Suppressor macrophage treated with lipopolysaccharide for 1 hour (primary cell): ENCODE results near the gene APMAP.

Experiments used
- DNase-seq, 3 donors: peaks; one replicate each; pipeline ENCODE4 v3.0.0-alpha.2; 2020 to 2022

APMAP gene

DNA sequence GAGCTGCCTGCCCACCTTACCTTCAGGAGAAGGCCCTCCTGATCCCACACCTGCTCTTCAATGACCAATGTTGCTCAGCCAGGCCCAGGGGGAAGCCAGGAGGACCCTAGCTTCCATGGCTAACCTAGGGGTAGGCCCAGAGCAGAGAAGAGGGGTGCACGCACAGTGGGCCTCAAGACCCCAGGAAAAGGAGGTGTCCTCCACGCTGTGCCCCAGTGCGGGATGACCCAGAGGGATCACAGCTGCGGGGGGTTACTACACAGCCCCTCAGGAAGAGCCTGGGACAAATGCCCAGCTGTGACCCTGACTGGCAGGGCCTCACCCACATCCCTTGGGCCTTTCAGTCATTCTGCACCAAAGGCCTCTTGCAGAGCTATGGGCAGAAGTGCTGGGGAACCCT, 31.6 kb upstream of the APMAP start:
- DNase-seq = no peak

GRCh38 chr20:25023356-25023755, 30.8 kb upstream of the APMAP start:
- no peak for DNase-seq

DNA sequence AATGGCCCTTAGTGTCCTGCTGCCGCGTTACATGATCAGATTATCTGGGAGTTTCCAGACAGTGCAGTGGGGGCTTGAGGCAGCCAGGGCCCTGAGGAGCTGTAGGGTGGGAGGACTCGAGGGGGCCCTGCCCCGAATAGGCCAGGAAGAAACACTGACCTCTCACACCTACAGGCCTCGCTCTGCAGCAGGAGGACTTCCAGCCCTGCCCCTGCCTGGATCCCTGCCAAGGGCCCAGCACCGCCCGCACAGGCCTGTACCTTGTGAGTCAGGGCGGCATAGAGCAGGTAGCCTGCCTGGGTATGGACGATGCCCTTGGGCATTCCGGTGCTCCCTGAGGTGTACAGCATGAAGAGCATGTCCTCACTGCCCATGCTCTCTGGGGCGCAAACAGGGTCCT, 30.1 kb upstream of the APMAP start:
- DNase-seq = no peak

GRCh38 chr20:25021336-25021735, 28.8 kb upstream of the APMAP start:
- DNase-seq = no peak

DNA sequence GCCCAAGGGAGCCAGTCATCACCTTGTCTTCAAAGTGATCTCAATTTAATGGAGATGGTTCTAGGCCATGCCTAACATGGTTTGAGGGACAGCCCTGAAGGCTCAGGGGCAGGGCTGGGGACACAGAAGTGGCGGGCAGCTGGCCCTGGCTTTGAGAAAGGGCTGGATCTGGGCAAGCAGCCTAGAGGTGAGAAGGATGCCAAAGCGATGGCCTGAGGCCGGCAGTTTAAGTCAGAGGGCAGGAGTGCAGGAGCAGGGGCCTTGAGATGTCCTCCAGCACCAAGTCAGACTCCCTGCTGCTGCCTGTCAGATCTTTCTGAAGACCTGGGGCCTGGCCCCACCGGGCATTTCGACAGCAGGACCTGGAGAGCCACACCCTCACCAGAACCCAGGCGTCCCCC, 28.4 kb upstream of the APMAP start:
- no peak for DNase-seq

- no peak for DNase-seq
Observed at GRCh38 chr20:25020345-25020744, 27.8 kb upstream of the APMAP start.

DNA sequence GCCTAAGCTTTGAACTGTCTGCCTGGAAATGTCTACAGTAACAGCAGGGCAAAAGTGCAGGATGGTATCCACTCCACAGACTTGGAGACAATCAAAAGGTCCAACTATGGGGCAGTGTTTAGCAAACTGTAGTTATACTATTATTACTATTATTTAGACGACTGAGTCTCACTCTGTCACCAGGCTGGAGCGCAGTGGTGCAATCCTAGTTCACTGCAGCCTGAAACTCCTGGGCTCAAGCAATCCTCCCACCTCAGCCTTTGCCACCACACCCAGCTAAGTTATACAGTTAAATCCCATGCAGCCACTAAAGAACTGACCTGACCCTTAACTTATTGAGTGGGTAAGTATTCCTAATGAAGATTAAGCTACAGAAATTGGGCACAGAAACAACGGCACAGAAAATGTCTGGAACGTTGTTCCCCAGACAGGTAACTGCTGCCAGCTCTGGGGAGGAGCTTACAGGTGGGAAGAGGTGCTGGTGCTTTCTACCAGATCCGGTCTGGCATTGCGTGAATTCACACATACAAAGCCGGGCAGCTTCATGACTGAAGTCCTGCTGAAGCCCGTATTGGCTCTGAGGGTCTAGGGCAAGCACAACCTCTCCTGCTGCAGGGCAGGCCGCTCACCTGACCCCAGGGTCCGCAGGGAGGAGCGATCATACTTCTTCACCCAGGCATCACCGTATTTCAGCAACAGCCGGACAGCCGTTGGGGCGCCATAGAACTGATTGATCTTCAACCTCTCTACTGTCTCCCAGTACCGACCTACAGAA, 27.0 kb upstream of the APMAP start:
- DNase-seq = no peak

- DNase-seq = no peak
Observed at GRCh38 chr20:25018841-25019240, 26.3 kb upstream of the APMAP start.

- DNase-seq = no peak
Observed at GRCh38 chr20:25018425-25018824, 25.9 kb upstream of the APMAP start.

GRCh38 chr20:25017257-25017803, 24.8 kb upstream of the APMAP start:
- DNase-seq = no peak

GRCh38 chr20:25016471-25016870, 23.9 kb upstream of the APMAP start:
- no peak for DNase-seq

DNA sequence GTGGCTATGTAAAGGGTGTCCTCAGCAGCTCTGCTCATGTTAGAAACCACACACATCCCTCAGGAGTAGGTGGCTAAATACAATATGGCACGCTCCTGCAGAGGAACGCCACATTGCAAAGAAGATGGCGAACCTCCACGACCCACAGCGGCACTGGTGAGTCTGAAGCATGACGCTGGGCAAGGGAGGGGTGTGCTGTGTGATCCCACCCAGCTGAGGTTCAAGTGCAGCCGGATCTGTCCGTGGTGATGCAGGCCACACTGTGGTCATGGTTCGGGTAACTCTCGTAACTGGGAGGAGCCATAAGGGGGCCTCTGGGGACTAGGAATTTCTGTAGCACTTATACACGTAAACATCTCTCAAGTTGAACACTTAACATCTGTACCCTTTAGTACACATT, 23.4 kb upstream of the APMAP start:
- no peak for DNase-seq

DNA sequence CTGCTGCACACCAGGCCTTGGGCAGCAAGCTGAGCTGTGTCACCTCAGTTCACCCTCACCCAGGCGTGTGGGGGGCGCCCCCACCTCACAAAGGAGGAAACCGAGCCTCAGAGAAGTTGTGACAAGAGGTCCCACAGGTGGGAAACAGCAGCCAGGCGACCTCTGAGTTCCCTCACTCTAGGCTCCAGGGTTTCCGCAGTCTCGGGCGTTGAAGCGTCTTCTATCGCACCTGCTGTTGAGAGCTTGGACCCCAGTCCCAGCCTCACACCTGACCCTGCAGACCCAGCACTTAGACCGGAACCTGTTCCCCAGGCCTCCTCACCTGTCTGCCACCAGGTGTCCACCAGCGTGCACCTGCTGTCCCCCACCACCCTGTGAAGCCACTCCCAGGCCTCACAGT, 22.3 kb upstream of the APMAP start:
- DNase-seq = no peak

- no peak for DNase-seq
Observed at GRCh38 chr20:25013478-25014380, 21.2 kb upstream of the APMAP start.

- DNase-seq = no peak
Observed at GRCh38 chr20:25012616-25013189, 20.2 kb upstream of the APMAP start.

GRCh38 chr20:25011831-25012241, 19.3 kb upstream of the APMAP start:
- no peak for DNase-seq

- DNase-seq = no peak
Observed at GRCh38 chr20:25011261-25011660, 18.7 kb upstream of the APMAP start.

GRCh38 chr20:25009218-25010145, 16.9 kb upstream of the APMAP start:
- no peak for DNase-seq

DNA sequence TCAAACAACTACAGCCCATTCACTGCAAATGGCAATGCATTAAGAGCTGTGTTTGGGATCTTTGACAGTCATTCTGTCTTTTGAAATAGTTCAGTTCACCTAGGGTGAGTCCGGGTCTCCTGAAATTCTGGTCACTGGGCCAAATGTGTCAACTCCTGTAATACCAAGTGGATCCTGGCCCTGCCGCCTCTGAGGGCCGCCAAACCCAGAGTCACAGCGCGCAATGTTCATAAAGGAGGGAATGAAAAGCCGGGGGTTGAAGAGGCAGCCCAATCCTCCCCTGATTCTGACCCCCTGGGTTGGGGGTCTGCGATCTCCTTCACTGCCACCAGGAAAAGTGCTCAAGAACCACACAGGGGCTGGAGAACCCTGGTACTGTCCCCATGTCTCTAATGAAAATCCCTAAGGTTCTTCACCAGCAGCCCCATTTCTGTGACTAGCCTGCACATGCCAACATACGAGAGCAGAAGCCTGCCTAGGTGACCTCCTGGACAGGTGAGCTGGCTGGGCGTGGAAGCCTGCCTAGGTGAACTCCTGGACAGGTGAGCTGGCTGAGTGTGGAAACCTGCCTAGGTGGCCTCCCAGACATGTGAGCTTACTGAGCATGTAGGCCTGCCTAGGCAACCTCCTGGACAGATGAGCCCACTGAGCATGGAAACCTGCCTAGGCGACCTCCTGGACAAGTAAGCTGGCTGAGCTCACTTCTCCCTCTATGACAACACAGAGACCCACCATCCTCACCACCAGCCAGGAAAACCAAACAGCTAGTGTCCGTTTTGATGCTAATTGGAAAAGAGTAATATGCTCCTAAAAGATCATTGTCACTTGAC, 16.1 kb upstream of the APMAP start:
- DNase-seq = no peak

- DNase-seq = no peak
Observed at GRCh38 chr20:25007491-25008305, 15.1 kb upstream of the APMAP start.
